Measurements from ENCODE around the gene TMEM114. TPM values are rescaled to one million over a fixed set of nuclear protein-coding genes. Genes with fewer than 3 reads are reported as not detected.
A peak's percentile ranks its signal among the peaks of the same experiment; 100 is the strongest.

TMEM114 gene
- total RNA-seq, 1 experiment from 2014 or later = not detected

DNA sequence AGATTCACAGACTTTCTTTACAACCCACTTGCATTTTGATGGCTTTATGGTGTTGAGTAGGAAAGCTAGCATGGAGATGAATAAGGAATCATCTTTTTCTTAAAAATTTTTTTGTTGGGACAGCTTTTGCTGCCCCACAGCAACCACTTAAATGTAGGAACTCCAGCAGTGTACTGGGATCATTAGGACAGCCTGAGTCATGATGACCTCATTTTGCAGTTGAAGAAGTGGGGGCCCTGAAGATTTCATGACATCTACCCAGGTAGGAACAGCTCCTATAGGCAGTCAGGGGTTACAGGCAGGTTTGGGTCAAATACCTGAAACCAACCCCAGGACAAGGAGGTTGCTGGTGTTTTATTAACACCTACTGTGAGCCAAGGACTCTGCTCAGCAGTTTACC lies 33.3 kb upstream of the TMEM114 start:
- CTCF ChIA-PET = no interaction called here
- ATAC-seq = no peak
- no peak for DNase-seq (ENCODE audit: low read depth, low spot score)

DNA sequence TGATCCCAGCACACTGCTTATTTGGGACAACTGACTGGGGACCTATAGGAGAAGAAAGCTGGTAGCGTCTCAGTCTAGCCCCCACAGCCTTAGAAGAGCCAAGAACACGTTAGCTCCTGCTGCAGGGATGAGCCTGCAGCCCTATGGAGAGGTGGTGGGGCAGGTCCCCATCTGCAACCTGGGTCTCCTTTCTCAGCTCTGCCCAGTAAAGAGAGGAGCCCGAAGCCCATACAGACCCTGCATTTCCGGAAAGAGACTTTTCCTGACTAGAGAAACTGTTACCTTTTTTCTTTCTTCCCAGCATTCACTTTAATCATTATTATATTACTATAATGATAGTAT lies 32.0 kb upstream of the TMEM114 start:
- Histone ChIP-seq H3K9me3 (ENCODE audit: control insufficient read depth, insufficient read depth, low read depth, low read length) (no peaks in the 10 kb centered on the region), H3K27ac (ENCODE audit: low read length) (peak overlapping the region; percentile 86), H3K36me3 (ENCODE audit: control insufficient read depth, insufficient read depth, low read length) (peaks cover 3% of the 10 kb centered on the region; the same call in 1 of the 2 replicates), H3K4me1 (ENCODE audit: control insufficient read depth, insufficient read depth, low read length) (no peaks in the 10 kb centered on the region), H3K4me3 (ENCODE audit: low read depth in 2 of 2, low read length in 2 of 2) (peak overlapping the region; percentile 91 to 95), H3K27me3 (ENCODE audit: control insufficient read depth, insufficient read depth, low read length) (no peaks in the 10 kb centered on the region)
- ChIA-PET POLR2A (no interaction called here), CTCF (no interaction called here)
- no TSS peak for BruUV-seq (replicated peaks)
- in situ Hi-C loops (cut with HindIII; ENCODE audit: low pct_unique_long_range_greater_than_20kb, low sequenced_read_pairs) = no loop called here
- ATAC-seq (no peak; the same call in 1 of the 2 replicates), DNase-seq (ENCODE audit: low read depth, low spot score) (no peak)
- TF ChIP-seq POLR2AphosphoS5 (IDR thresholded peaks at IDR 0.05; ENCODE audit: low read depth, low read length) (no peak), SIN3A (IDR thresholded peaks at IDR 0.05; ENCODE audit: borderline replicate concordance, insufficient read depth, low read depth, low read length) (no peak), REST (IDR thresholded peaks at IDR 0.05; ENCODE audit: insufficient read depth in 1 of 2, low read depth in 2 of 2, low read length in 1 of 2) (no peak), TCF7L2 (IDR thresholded peaks at IDR 0.05; ENCODE audit: low read depth, low read length) (no peak)
- TF ChIP-seq, protein P1, sequence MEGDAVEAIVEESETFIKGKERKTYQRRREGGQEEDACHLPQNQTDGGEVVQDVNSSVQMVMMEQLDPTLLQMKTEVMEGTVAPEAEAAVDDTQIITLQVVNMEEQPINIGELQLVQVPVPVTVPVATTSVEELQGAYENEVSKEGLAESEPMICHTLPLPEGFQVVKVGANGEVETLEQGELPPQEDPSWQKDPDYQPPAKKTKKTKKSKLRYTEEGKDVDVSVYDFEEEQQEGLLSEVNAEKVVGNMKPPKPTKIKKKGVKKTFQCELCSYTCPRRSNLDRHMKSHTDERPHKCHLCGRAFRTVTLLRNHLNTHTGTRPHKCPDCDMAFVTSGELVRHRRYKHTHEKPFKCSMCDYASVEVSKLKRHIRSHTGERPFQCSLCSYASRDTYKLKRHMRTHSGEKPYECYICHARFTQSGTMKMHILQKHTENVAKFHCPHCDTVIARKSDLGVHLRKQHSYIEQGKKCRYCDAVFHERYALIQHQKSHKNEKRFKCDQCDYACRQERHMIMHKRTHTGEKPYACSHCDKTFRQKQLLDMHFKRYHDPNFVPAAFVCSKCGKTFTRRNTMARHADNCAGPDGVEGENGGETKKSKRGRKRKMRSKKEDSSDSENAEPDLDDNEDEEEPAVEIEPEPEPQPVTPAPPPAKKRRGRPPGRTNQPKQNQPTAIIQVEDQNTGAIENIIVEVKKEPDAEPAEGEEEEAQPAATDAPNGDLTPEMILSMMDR (IDR thresholded peaks at IDR 0.05) = no peak
- intact Hi-C loops (cut with micrococcal nuclease; ENCODE audit: unreplicated experiment) = no loop called here

More for the DNA sequence above, 33.3 kb upstream of the TMEM114 start:
- intact Hi-C loops (cut with micrococcal nuclease; ENCODE audit: unreplicated experiment) (no loop called here), in situ Hi-C loops (cut with HindIII; ENCODE audit: low pct_unique_long_range_greater_than_20kb, low sequenced_read_pairs) (no loop called here)
- Histone ChIP-seq H3K4me1 (ENCODE audit: control insufficient read depth, insufficient read depth, low read length) (no peaks in the 10 kb centered on the region), H3K27me3 (ENCODE audit: control insufficient read depth, insufficient read depth, low read length) (no peaks in the 10 kb centered on the region), H3K9me3 (ENCODE audit: control insufficient read depth, insufficient read depth, low read depth, low read length) (no peaks in the 10 kb centered on the region), H3K27ac (ENCODE audit: low read length) (no peak overlapping the region), H3K4me3 (ENCODE audit: low read depth in 2 of 2, low read length in 2 of 2) (no peak overlapping the region), H3K36me3 (ENCODE audit: control insufficient read depth, insufficient read depth, low read length) (peaks cover 6% of the 10 kb centered on the region; the same call in 1 of the 2 replicates)
- TF ChIP-seq POLR2AphosphoS5 (IDR thresholded peaks at IDR 0.05; ENCODE audit: low read depth, low read length) = no peak
- no peak for TF ChIP-seq TCF7L2 (IDR thresholded peaks at IDR 0.05; ENCODE audit: low read depth, low read length)
- TF ChIP-seq, protein P1 (IDR thresholded peaks at IDR 0.05) = no peak
- no peak for TF ChIP-seq REST (IDR thresholded peaks at IDR 0.05; ENCODE audit: insufficient read depth in 1 of 2, low read depth in 2 of 2, low read length in 1 of 2)
- TF ChIP-seq SIN3A (IDR thresholded peaks at IDR 0.05; ENCODE audit: borderline replicate concordance, insufficient read depth, low read depth, low read length) = no peak
- POLR2A ChIA-PET = no interaction called here
- no TSS peak for BruUV-seq (replicated peaks)
